Stimulated activated CD8-positive, alpha-beta memory T cell treated with anti-CD3 and anti-CD28 coated beads, Interleukin-4, amount 100 ng/mL, for 48 hours (primary cell): ENCODE data around the gene SGTA.

Experiments used
- DNase-seq: peaks from one replicate; pipeline ENCODE4 v3.0.0-alpha.2; 2020

Gene SGTA

DNA sequence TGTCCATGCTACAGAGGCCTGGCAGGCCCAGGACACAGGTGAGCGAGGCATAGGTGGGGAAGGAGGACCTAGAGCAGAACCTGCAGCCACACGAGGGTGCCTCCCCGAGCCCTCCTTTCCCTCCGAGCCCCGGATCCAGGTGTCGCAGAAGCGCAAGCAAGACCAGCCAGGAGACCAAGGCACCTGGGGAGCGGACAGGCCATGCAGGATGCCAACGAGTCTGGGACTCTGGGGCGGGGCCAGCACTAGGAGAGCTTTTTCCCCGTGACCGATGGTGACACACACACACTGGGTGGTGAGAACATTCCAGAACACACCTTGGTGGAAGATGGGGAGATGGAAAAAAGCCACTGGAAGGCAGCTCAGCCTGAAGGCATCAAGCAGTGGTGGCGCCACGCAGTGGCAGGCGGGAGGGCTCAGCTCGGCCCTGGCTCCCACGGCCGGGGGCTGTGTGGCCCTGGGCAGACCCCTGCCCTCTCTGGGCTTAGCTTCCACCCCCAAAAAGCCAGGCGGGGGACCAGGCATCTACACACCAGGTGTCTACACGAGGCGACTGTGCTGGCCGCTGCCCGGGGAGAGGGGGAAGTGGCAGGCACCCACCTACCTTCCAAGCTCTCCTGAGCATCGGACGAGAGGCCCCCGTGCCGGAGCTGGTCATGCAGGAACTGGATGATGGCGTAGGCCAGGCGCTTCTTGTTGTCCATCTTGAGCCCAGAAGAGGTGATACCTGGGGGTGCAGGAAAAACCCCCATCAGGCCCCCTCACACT is 14.5 kb downstream of the SGTA start:
- DNase-seq, result no peak

DNA sequence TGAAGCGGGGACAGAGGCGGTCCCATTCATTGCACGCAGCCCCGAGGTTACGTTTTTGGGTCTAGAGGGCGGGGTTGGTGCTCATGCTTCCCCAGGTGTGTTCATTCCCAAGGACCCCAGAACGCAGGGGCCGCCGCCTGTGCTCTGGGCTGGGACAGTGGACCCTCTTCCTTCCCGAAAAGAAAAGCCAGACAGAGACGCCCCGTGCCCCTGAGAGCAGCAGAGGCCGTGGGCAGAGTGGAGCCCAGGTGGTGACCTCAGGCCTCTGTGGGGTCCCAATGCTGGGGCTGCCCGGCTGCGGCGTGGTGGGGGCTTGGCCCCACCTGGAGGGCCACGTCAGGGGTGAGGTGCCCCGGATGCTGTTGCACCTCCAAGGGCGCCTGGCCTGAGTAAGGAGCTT is 15.4 kb downstream of the SGTA start:
- no peak for DNase-seq

DNA sequence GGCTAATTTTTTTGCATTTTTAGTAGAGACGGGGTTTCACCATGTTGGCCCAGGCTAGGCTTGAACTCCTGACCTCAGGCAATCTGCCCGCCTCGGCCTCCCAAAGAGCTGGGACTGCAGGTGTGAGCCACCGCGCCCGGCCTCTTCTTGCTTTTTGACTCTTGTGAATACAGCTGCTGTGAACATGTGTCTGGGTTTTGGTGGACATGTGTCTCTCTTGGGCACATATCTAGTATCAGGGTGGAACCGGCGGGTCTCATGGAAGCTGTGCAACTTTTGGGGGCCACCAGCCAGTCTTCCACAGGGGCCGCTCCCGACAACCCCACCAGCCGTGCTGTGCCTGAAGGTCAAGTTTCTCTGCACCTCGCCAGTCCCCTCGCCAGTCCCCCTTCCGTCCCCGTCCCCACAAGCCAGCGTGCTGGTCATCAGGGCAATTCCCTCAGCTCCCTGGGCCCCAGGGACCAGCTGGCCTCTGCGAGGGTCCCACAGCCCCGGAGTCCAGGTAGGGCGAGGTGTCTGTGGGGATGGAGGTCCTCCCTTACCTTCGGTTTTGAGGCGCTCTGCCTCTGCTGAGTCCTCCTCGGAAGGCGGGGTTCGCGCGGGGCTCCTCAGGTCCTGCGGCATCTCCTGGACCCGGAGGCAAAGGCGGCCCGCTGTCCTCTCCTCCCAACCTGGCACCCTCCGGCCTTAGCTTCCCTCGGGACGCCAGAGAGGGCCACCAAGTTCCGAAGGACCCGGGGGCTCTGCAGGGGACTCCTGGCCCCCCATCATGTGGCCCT is 16.3 kb downstream of the SGTA start:
- DNase-seq, result no peak

DNA sequence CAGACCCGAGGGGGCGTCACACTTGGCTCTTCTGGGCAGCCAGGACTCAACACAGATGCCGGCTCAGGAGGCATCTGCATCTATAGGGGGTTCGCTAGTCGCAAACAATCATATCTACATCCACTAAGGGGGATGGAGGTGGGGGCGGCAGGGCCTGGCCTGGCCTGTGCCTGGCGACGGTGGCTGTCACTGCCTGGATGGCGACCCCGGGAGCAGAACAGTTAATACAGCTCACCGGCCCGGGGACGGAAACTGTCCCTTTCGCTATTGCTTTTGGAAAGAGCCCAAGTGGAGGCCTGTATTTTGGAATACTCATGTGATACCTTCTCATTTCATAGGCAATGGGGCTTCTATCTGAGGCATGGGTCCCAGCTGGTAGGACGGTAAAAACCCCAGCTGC is 17.7 kb downstream of the SGTA start:
- no peak for DNase-seq

DNA sequence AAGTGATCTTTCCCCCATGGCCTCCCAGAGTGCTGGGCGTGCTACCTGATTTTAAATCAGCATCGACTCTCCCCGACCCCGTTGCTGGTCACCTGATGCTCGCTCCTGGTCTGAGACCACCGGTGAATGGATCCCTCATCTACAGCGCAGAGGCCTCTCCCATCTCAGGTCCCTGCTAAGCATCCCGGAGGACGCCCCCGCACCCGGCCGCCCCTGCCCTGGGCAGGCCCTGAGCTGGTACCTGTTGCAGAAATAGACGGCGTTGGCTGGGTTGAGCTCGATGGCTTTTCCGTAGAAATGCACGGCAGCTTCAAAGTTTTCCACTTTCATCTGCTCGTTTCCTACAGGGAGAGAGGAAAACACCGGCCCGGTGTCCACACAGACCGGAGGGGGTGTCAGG is 18.1 kb downstream of the SGTA start:
- DNase-seq, result no peak

DNA sequence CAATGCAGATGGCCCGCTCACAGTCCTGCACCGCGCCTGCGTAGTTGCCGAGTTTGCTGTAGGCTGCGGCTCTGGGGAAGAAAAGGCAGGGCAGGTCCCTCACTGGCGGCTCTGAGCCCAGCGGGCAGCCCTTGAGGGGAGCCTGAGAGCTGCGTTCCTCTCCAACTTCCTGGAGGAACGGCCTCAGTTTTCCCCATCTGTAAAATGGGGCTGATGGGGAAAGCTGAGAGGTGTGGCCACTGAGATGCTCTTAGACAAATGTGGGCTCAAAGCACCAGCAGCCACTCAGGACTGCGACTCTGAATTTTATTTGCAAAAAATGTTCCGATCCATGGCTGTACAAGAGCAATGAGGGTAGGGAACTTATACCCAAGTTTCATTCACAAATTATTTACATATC is 19.4 kb downstream of the SGTA start:
- DNase-seq, result no peak

DNA sequence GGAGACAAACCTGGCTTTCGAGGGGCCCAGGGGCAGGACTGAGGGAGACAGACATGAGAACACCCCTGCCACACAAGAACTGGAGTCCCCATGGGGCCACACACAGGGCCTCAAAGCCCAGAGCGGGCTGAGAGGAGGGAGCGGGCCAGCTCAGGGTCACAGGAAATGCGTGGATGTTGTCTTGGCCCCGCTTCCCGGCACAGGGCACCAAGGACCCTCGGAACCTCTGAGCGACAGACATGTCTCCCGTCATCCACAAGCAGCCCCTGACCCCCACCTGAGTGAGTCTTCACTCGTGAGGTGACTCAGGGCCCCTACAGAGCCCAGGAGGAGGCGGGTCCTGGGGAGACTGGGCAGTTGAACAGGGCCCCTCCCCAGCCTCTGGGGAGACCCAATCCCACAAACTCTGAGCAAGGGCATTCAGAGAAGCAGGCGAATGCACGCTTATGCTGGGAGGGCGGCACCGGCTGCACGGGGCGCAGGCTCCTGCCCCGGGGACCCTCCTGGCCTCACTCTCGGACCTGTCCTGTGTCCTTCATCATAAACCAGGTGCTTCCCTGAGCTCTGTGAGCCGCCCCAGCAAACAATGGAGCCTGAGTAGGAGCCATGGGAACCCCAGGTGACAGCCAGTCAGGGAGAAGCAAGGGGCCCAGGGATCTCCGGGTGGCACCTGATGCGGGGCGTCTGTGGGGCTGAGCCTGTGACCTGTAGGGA is 20.1 kb downstream of the SGTA start:
- DNase-seq, result no peak

DNA sequence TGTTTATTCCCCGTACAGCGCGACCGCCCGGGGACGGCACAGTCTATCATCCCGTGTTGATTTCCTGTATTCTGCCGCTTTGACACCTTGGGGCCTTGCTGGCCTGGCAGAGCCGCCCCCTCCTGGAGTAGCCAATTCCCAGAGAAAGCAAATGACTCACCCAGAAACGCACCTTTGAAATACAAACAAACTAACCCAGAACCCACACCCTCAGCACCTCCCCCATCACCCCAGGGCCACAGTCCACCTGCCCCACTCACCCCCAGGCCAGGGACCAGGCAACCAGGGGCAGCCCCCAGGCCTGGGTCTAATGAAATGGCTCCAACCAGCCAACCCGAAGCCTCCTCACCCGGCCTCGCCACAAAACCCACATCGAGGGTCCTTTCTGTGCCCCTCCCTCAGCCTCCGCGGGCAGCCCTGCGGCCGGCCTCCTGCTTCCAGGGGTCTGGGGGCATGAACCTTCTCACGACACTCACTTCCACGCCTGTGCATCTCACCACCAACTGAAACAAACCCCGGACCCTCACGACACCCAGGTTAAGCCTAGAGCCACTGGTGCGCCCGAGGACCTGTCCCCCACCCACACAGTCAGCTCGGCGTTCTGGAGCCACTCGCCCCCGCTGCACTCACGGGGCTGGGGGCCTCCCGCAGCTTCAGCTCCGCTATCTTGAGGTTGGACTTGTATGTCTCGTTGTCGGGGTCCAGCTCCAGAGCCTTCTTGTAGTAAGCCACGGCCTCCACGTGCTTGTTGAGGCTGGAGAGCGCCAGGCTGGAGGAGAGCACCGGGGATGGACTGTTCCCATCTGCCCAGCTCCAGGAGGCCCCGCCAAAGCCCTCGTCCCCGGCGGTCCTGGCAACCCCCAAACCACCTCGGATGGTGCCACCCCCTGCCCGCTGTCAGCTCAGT is 20.9 kb downstream of the SGTA start:
- no peak for DNase-seq

DNA sequence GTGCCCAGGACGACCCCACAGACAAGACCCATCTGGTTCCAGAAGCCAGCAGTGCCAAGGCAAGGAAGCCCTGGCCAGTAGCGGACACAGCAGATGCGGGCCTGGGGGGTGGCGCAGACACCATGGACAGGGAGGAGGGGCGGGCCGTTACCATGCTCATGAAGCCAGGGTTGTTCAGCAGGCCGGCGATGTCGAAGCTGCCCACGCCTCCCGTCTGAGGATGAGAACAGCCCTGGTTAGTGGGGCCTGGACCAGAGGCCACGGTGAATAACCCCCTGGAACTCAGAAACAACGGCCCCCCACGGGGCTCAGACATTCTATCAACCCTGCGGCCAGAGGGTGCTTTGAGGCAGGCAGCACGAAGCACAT is 21.8 kb downstream of the SGTA start:
- no peak for DNase-seq

DNA sequence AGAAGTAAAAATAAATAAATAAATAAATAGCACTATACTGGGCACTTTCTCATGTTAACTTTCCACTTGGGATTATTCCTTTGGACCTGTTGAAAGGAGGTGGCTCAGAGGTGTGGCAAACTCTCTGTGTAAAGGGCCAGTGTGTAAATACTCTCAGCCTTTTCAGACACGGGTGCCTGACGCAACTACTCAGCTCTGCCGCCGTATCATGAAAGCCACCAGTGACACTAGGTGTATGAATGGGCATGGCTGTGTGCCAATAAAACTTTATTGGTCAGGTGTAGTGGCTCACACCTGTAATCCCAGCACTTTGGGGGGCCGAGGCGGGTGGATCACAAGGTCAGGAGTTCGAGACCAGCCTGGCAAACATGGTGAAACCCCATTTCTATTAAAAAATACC is 23.1 kb downstream of the SGTA start:
- no peak for DNase-seq

DNA sequence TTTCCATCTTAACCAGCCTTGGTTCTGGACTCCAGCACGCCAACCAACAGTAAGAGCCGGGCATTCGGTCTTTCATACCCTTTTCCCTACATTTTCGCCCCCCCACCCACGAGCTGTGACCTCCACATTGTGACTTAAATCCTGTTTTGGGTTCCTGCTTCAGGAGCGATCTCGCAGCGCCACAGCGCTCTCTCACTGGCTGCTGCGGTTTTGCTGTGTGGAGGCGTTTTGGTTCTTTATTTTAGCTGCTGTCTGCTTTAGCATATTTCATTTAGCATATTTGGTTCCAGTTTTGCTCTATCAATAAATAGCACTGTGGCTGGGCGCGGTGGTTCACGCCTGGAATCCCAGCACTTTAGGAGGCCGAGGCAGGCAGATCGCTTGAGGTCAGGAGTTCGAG is 23.7 kb downstream of the SGTA start:
- DNase-seq, result no peak

DNA sequence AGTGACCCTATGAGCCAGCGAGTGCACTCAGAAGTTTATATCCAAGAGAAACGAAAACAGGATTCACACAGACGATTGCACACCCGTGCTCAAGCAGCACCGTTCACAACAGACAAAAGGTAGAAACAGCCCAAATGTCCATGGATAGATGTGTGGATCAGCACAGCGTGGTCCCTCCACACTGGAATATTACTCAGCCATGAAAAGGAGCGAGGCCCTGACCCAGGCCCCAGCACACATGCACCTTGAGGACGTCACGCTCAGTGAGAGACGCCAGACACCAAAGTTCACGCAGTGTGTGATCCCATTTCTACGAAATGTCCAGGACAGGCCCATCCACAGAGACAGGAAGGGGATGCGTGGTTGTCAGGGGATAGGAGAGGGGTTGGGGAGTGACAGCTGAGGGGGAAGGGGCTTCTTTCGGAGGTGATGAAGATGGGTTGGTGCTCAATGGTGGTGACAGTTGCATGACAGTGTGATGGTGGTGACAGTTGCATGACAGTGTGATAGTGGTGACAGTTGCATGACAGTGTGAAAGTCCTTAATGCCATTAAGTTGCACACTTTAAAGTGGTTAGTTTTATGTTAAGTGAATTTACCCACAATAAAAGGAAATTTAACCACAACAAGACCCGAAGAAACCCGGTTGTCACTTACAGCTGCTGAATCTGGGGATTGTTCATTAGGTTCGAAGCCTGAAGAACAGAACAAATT is 24.3 kb downstream of the SGTA start:
- DNase-seq, result no peak

DNA sequence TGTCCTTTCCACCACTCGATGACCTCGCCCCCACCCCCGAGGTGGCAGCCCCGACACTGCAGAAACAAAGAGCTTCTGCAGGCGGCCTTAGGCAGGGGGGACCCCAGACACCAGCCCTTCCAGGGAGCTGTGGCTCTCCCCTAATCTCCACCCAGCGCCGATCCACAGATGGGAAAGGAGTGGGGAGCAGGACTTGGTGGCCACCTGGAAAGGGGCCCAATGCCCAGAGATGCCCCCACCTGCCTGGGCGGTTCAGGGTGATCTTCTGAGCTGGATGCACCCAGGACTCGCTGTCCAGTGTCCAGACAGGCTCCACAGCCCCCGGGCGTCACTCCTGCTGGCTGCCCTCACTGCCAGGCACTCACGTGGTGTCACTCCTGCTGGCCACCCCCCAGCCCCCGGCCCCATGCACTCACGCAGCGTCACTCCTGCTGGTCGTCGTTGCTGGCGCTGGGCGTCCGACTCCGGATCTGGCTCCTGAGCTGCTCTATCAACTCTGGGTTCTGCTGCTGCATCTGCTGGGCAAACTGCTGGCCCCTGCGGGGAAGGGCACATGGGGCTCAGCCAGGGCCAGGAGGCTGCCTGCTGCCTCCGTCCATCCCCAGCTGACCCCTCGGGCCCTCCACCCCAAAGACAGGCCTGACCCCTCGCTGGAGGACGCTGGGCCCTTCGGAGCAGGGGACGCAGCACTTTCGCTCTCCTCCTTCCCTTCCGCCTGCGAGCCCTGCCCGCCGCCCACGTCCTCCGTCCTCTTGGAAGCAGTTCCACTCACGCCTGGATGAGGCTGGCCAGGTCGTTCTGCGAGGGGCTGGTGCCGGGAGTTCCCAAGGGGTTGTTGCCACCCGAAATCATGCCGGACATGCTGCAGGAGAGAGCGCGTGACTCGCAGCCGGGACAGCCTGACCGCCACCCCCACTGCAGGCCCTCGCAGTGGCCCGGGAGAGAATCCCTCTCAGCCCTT is 25.9 kb downstream of the SGTA start:
- DNase-seq, result no peak

DNA sequence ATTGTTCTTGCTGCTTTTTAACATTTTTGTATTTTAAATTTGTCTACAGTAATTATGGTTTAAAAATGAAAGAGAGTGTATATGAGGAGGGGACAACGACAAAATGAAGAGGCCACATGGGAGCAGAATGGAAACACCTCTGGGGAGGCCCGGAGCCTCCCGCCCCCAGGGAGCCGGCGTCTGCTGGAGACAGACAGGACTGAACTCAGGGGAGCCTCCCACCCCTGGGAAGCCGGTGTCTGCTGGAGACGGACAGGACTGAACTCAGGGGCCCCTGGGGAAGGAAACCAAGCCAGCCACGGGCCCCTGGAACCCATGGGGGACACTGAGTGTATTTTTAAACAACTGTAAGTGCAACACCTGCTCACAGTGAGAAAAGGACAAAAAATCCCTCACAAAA is 26.6 kb downstream of the SGTA start:
- DNase-seq, result no peak

DNA sequence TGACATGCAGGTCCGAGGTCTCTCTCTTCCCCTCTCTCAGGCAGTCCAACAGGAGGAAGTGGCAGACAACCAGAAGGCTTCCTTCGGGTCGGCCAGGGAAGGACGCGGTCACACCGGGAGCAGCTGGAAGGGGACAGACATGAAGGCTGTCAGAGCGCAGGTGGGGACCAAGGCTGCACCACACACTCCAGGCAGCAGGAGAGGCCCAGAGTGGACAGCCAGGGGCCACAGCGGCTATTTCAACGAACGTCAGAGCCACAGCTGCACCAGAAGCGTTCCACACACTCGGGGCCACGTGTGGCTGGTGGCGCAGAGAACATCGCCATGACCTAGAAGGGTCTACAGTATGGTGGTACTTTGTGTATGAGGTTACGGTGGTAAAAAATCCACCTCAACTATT is 27.3 kb downstream of the SGTA start:
- DNase-seq, result no peak

DNA sequence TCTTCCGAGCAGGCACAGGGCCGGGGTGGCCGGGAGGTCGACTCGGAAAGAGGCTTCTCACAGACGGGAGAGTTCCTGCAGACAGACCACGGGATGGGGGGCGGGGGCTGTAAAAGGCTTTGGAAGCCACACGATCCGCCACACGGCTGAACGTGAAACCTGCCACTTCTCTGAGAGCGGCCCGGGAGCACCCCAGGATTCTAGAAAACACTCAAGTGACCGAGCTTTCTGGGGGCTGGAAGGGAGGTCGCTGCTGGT is 27.7 kb downstream of the SGTA start:
- DNase-seq, result no peak

DNA sequence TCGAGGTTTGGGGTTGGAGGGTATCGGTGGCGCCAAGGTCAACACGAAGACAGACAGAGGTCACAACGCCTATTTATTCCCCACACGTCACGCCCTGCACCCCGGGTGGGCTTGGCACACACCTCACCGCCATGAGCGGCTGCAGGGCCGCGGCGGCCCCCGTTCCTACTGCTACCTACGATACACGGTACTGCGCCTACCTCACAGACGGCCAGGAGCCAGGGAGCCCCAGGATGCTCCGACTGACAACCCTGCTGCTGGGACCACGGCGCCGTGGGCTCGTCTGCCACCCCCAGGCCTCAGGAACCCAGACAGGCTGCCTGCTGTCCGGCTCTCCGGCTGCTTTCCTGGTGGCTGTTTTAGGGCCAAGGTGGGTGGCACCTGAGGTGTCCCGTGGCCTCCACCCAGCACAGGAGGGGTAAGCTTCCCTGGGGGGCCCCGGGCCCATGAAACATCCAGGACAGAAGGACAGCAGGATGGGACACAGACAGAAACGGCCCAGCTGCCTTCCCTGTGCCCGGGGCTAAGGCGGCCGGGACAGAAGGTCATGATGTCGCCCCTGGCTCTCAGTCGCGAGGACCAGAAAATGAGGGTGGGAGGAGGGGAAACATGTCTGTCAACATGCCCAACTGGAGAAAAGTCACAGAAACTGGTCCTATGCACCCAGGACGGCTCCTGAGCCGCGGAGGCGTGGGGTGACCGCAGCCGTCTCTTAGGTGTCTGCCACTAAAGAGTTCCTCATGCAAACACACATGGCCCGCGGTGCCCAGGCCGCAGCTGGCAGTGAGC is 28.2 kb downstream of the SGTA start:
- no peak for DNase-seq

DNA sequence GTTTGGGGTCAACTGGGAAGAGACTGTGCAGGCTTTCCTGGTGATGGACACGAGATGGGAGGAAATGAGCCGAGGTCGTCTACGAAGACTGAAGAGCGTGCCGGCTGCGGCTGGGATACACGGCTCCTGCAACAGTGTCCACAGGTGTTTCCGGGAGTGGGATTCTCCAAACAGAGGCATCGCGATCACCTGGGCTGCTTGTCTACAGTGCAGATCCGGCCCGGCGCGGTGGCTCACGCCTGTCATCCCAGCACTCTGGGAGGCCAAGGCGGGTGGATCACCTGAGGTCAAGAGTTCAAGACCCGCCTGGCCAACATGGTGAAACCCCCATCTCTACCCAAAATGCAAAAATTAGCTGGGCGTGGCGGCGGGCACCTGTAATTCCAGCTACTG is 31.6 kb downstream of the SGTA start:
- DNase-seq, result no peak

DNA sequence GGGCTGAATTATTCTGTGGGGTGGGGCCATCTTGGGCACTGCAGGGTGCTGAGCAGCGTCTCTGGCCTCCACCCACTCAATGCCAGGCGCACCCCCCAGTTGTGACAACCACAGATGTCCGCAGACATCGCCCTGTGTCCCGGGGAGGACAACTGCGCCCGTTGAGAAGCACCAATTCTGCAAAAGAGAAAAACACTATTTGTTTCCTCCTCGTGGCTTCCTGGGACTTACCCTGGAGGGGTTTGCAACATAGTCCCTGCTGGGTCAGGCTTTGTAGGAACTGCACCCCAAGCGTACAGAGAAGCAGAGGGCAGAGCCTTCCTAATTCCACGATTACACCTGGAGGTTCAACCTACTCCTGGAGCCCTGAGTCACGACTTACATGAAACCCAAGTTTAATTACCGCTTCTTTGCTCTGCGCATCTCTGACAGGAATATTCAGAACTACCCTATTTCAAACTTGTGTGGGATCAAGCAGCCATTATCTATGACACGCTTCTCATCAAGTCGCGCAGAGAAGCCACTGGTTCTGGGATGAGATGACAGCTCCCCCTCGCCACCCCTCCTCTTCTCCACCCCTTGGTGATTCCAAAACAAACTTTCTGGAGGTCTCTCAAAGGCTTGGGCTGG is 32.1 kb downstream of the SGTA start:
- DNase-seq, result no peak

DNA sequence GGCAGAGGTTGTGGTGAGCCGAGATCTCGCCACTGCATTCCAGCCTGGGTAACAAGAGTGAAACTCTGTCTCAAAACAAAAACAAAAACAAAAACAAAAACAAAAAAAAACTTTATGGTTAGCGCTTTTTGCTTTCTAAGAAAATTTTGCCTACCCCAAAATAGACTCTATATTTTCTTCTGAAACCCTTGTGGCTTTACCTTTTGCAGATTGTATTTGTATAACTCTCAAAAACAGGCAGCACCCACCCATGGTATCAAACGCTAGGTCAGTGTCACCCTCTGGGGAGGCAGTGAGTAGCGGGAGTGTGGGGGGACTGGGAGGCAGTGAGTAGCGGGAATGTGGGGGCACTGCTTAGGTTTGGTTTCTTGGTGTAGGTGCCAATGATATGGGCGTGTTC is 35.7 kb downstream of the SGTA start:
- no peak for DNase-seq
